Uterus (tissue), 4 donors: ENCODE measurements around the gene MYOCD. TPM values are rescaled to one million over a fixed set of nuclear protein-coding genes. Genes with fewer than 3 reads are reported as not detected.

Experiments used
- DNase-seq, 2 donors: peaks; one replicate each; pipeline ENCODE4 v3.0.0-alpha.2; 2019 to 2020
- H3K27ac ChIP-seq, 2 donors: fragments of 200-600 bp; sonication (generic); 1 replicate in 1 of 2; 2 replicates in 1 of 2; pipeline ENCODE4 v1.5.1; 2016 to 2018
- H3K27me3 ChIP-seq, 2 donors: fragments of 200-600 bp; sonication (generic); one replicate each; pipeline ENCODE4 v1.5.1; 2018 to 2019; ENCODE audit warnings: control low read depth in 1 of 2
- H3K36me3 ChIP-seq, 2 donors: fragments of 200-600 bp; sonication (generic); one replicate each; pipeline ENCODE4 v1.5.1; 2019; ENCODE audit warnings: control low read depth in 1 of 2
- H3K4me1 ChIP-seq, 2 donors: fragments of 200-600 bp; sonication (generic); one replicate each; pipeline ENCODE4 v1.5.1; 2018 to 2019; ENCODE audit warnings: control low read depth in 1 of 2
- H3K4me3 ChIP-seq, 2 donors: fragments of 200-600 bp; sonication (generic); 1 replicate in 1 of 2; 2 replicates in 1 of 2; pipeline ENCODE4 v1.5.1; 2018 to 2019; ENCODE audit warnings: mild to moderate bottlenecking in 1 of 2
- H3K9me3 ChIP-seq, 2 donors: fragments of 200-600 bp; sonication (generic); one replicate each; pipeline ENCODE4 v1.5.1; 2019; ENCODE audit warnings: control low read depth in 1 of 2
- POLR2A ChIP-seq, 2 donors: fragments of 450-650 bp; IDR thresholded peaks; one replicate each; pipeline ENCODE4 v1.6.1; 2016; ENCODE audit warnings: antibody characterized with exemption in 2 of 2, mild to moderate bottlenecking in 1 of 2, moderate library complexity in 1 of 2
- intact Hi-C: fragments of 100-400 bp; cut with DNase I; formaldehyde crosslinking; loops from one replicate; pipeline ENCODE4 v1.15.1; 2023; ENCODE audit warnings: low total_unique reads
- total RNA-seq, 4 donors: library from RNA; depleted of rRNA in 3 of 4; stranded (reverse); fragments of >200 nt in 3 of 4; gene quantifications; one replicate each; pipeline versions ENCODE4 v1.1.0 to v1.2.4, GENCODE V29; 2014 to 2023
- TF ChIP-seq, protein P1 (sequence below), 4 experiments: fragments of 200-600 bp in 2 of 4; fragments of 450-650 bp in 2 of 4; sonication (generic) in 2 of 4; IDR thresholded peaks; one replicate each; pipeline ENCODE4 v1.5.1; 2016 to 2019; ENCODE audit warnings: antibody characterized with exemption in 4 of 4, mild to moderate bottlenecking in 2 of 4, moderate library complexity in 1 of 4
- donor health status: DM: yes; HTN: yes; CAD: no.

The MYOCD gene
- total RNA-seq: 10 to 100 TPM in 2 of 4 donors, 1 to 10 TPM in 2; 3.3 to 54.6 (median 14.6) TPM

GRCh38 chr17:12665263-12666210 is at the start of gene MYOCD:
MYOCD (plus strand) TSS chr17:12665890; CDS start chr17:12666189, 299 bp downstream.
- Histone ChIP-seq H3K27ac (peak within 1 kb of the TSS; percentile 89 to 92), H3K4me1 (no peaks in the 10 kb centered on the region), H3K27me3 (no peaks in the 10 kb centered on the region), H3K36me3 (no peaks in the 10 kb centered on the region), H3K4me3 (peak within 1 kb of the TSS; percentile 52 to 72), H3K9me3 (no peaks in the 10 kb centered on the region)
- intact Hi-C loops: loop anchor here (5.0 kb wide), 1 partner anchor 408 kb away; no protein-coding TSS in a partner anchor
- DNase-seq: peak; percentile 56 to 64
- TF ChIP-seq, protein P1, sequence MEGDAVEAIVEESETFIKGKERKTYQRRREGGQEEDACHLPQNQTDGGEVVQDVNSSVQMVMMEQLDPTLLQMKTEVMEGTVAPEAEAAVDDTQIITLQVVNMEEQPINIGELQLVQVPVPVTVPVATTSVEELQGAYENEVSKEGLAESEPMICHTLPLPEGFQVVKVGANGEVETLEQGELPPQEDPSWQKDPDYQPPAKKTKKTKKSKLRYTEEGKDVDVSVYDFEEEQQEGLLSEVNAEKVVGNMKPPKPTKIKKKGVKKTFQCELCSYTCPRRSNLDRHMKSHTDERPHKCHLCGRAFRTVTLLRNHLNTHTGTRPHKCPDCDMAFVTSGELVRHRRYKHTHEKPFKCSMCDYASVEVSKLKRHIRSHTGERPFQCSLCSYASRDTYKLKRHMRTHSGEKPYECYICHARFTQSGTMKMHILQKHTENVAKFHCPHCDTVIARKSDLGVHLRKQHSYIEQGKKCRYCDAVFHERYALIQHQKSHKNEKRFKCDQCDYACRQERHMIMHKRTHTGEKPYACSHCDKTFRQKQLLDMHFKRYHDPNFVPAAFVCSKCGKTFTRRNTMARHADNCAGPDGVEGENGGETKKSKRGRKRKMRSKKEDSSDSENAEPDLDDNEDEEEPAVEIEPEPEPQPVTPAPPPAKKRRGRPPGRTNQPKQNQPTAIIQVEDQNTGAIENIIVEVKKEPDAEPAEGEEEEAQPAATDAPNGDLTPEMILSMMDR (IDR thresholded peaks at IDR 0.05): no peak
- TF ChIP-seq POLR2A (IDR thresholded peaks at IDR 0.05): peak in 1 of 2 donors; percentile 24

- Histone ChIP-seq H3K27me3 (no peaks in the 10 kb centered on the region), H3K4me1 (no peaks in the 10 kb centered on the region), H3K9me3 (no peaks in the 10 kb centered on the region), H3K27ac (peak overlapping the region; percentile 29 to 68), H3K4me3 (no peak overlapping the region), H3K36me3 (no peaks in the 10 kb centered on the region)
- DNase-seq: no peak
- intact Hi-C loops: no loop called here
- TF ChIP-seq, protein P1 (IDR thresholded peaks at IDR 0.05): no peak
- TF ChIP-seq POLR2A (IDR thresholded peaks at IDR 0.05): no peak
Observed at GRCh38 chr17:12616161-12616560, 49.5 kb upstream of the MYOCD start.

DNA sequence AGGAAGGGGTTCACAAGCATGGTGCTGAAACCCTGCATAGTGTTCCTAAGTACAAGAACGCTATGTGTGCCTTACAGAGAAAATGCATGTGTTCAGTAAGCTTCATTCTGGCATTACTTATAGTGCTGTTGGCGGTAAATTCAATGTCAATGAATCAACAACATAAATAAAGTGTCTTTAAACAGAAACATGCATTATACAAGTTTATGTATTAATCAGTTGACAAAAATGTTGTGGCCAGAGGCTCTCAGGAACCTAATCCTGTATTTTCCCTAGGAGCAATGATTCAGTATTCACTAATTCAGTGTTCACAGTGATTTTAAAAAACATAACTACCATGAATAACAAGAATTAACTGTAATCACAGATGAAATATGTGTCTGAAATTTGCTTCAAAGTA is 47.1 kb upstream of the MYOCD start:
- Histone ChIP-seq H3K4me3 (no peak overlapping the region), H3K27me3 (no peaks in the 10 kb centered on the region), H3K4me1 (no peaks in the 10 kb centered on the region), H3K36me3 (no peaks in the 10 kb centered on the region), H3K9me3 (no peaks in the 10 kb centered on the region), H3K27ac (peak overlapping the region; percentile 61 to 74)
- intact Hi-C loops: no loop called here
- TF ChIP-seq, protein P1 (IDR thresholded peaks at IDR 0.05): no peak
- TF ChIP-seq POLR2A (IDR thresholded peaks at IDR 0.05): no peak
- no peak for DNase-seq

- peak overlapping the region; percentile 61 to 74 for H3K27ac ChIP-seq
- peak; percentile 68 to 83 for DNase-seq
- no peaks in the 10 kb centered on the region for H3K36me3 ChIP-seq
- H3K4me3 ChIP-seq: no peak overlapping the region
- H3K9me3 ChIP-seq: no peaks in the 10 kb centered on the region
- peaks cover 0 to 6% of the 10 kb centered on the region in 2 donors for H3K4me1 ChIP-seq
- no peaks in the 10 kb centered on the region for H3K27me3 ChIP-seq
- TF ChIP-seq POLR2A (IDR thresholded peaks at IDR 0.05): no peak
- TF ChIP-seq, protein P1 (IDR thresholded peaks at IDR 0.05): no peak
- intact Hi-C loops: no loop called here
Observed at GRCh38 chr17:12619459-12620199, 46.1 kb upstream of the MYOCD start.
